GM23248 (cell line): Measurements from ENCODE around the gene MRPL27. TPM values are rescaled to one million over a fixed set of nuclear protein-coding genes. Genes with fewer than 3 reads are reported as not detected.

Source experiments
- DNase-seq: peaks from one replicate; pipeline ENCODE4 v3.0.0-alpha.2; 2015
- H2AFZ ChIP-seq: fragments of 200-600 bp; sonication (generic); 2 replicates; pipeline ENCODE4 v1.6.1; 2016; ENCODE audit warnings: antibody characterized with exemption
- H3F3A ChIP-seq: fragments of 200-600 bp; sonication (generic); 2 replicates; pipeline ENCODE4 v1.6.1; 2016; ENCODE audit warnings: mild to moderate bottlenecking, antibody characterized with exemption, mixed run types; ENCODE audit not compliant: insufficient read depth
- H3K27ac ChIP-seq: fragments of 200-600 bp; sonication (generic); 2 replicates; pipeline ENCODE4 v1.5.1; 2016; ENCODE audit warnings: mild to moderate bottlenecking
- H3K27me3 ChIP-seq: fragments of 200-600 bp; sonication (generic); replicated peaks from 2 replicates; pipeline ENCODE4 v1.6.1; 2016; ENCODE audit warnings: mild to moderate bottlenecking; ENCODE audit not compliant: insufficient read depth
- H3K36me3 ChIP-seq: fragments of 200-600 bp; sonication (generic); 2 replicates; pipeline ENCODE4 v1.6.1; 2016; ENCODE audit warnings: low read depth, mild to moderate bottlenecking
- H3K4me1 ChIP-seq: fragments of 200-600 bp; sonication (generic); 2 replicates; pipeline ENCODE4 v1.6.1; 2016; ENCODE audit warnings: mild to moderate bottlenecking; ENCODE audit not compliant: insufficient read depth
- H3K4me2 ChIP-seq: fragments of 200-600 bp; sonication (generic); one replicate; pipeline ENCODE4 v1.6.1; 2016; ENCODE audit warnings: mild to moderate bottlenecking; ENCODE audit not compliant: unreplicated experiment
- H3K4me3 ChIP-seq: fragments of 200-600 bp; sonication (generic); 2 replicates; pipeline ENCODE4 v1.5.1; 2016; ENCODE audit warnings: mild to moderate bottlenecking
- H3K79me2 ChIP-seq: fragments of 200-600 bp; sonication (generic); 2 replicates; pipeline ENCODE4 v1.6.1; 2016; ENCODE audit warnings: mild to moderate bottlenecking; ENCODE audit not compliant: insufficient read depth
- H3K9ac ChIP-seq: fragments of 200-600 bp; sonication (generic); 2 replicates; pipeline ENCODE4 v1.6.1; 2016; ENCODE audit warnings: mild to moderate bottlenecking
- H3K9me2 ChIP-seq: fragments of 200-600 bp; sonication (generic); 2 replicates; pipeline ENCODE4 v1.6.1; 2016; ENCODE audit warnings: mixed run types, mild to moderate bottlenecking, moderate library complexity; ENCODE audit not compliant: insufficient read depth
- H3K9me3 ChIP-seq: fragments of 200-600 bp; sonication (generic); one replicate; pipeline ENCODE4 v1.6.1; 2017; ENCODE audit warnings: low read depth
- H4K20me1 ChIP-seq: fragments of 200-600 bp; sonication (generic); 2 replicates; pipeline ENCODE4 v1.6.0; 2016; ENCODE audit not compliant: insufficient read depth
- EZH2 ChIP-seq: fragments of 200-600 bp; sonication (generic); IDR thresholded peaks from 2 replicates; pipeline ENCODE4 v1.6.1; 2018; ENCODE audit warnings: antibody characterized with exemption, mild to moderate bottlenecking; ENCODE audit not compliant: insufficient read depth, poor library complexity, severe bottlenecking
- EZH2phosphoT487 ChIP-seq: fragments of 200-600 bp; sonication (generic); IDR thresholded peaks from 2 replicates; pipeline ENCODE4 v1.6.1; 2018; ENCODE audit warnings: antibody characterized with exemption, moderate library complexity, mild to moderate bottlenecking, low read depth; ENCODE audit not compliant: insufficient read depth
- WGBS, 2 experiments: methylation state at CpG; one replicate each; pipeline ENCODE4 v1.1.6; 2015 to 2017; ENCODE audit warnings: low lambda C conversion rate in 2 of 2, low coverage in 1 of 2; ENCODE audit errors: missing lambda C conversion rate in 2 of 2; 5-methylcytosine and 5-hydroxymethylcytosine counted together
- in situ Hi-C: fragments of 300-500 bp; cut with MboI; formaldehyde crosslinking; loops from 2 replicates; pipeline ENCODE4 v1.15.0; 2020
- polyA plus RNA-seq: library from polyadenylated mRNA; unstranded; fragments of >200 nt; fragmentation: Nextera tagmentation; extraction: Ambion mirVana; gene quantifications from 2 replicates; pipeline ENCODE4 v1.2.1, GENCODE V29; 2016
- total RNA-seq: library from RNA; depleted of rRNA; stranded (reverse); fragments of >200 nt; shearing (Covaris generic); gene quantifications from 2 replicates; pipeline ENCODE4 v1.2.3, GENCODE V29; 2014

MRPL27 gene
- total and polyA plus RNA-seq, 2 experiments from 2014 or later = 49.3 to 120 TPM

DNA sequence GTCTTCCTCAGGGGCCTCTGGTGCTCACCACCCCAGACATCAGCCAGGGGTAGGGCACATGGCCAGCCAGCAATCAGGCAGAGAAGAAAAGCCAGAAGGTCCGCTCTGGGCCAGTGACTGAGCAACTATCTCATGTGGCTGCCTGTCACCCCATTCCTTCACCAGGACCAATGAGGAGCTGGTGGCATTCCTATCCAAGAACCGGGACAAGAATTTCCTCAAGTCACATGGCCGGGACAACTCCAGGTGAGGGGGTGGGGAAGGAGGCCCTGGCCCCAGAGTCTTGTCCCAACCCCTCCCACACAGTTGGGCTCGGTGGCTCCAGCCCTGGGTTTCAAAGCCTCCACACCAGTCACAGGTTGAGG lies 17.7 kb downstream of the MRPL27 start:
- no peak overlapping the region for H2AFZ ChIP-seq
- H4K20me1 ChIP-seq = no peaks in the 10 kb centered on the region
- H3K9me2 ChIP-seq = no peaks in the 10 kb centered on the region

DNA sequence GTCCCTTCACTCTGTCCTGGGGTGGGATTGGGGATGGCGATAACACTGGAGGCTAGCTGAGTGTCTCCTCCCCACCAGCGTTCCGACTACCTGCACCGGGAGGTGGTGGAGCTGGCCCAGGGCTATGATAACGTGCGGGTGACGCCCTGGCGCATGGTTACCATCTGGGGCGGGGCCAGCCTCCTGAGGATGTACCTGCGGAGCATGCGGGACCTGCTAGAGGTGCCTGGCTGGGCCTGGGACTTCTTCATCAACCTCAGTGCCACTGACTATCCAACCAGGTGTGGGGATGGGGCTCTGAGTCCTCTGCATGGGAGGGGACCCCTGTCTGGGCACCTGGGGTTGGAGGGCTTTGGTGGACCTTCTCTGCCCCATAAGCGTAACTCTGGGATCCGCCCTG lies 18.2 kb downstream of the MRPL27 start:
- Histone ChIP-seq H3K79me2 (peaks cover 13% of the 10 kb centered on the region), H3K9me3 (no peaks in the 10 kb centered on the region), H3K27ac (no peak overlapping the region), H3K4me1 (no peaks in the 10 kb centered on the region), H3K36me3 (peaks cover 7% of the 10 kb centered on the region; the same call in 1 of the 2 replicates), H3K4me2 (no peak overlapping the region), H3K9ac (no peak overlapping the region), H3K4me3 (no peak overlapping the region), H3K27me3 (no peaks in the 10 kb centered on the region), H3K9me2 (no peaks in the 10 kb centered on the region), H4K20me1 (no peaks in the 10 kb centered on the region), H3F3A (peaks cover 6% of the 10 kb centered on the region; the same call in 1 of the 2 replicates), H2AFZ (no peak overlapping the region)
- TF ChIP-seq EZH2 (no peak), EZH2phosphoT487 (no peak)
- in situ Hi-C loops = no loop called here
- WGBS, 2 experiments = 91 to 92% methylated on average over 13 of the region's 13 CpGs
- DNase-seq = no peak

More for the DNA sequence above, 17.7 kb downstream of the MRPL27 start:
- H3K9ac ChIP-seq = no peak overlapping the region
- H3K4me3 ChIP-seq = no peak overlapping the region
- H3K4me2 ChIP-seq = no peak overlapping the region
- TF ChIP-seq EZH2phosphoT487 (no peak), EZH2 (no peak)
- no peaks in the 10 kb centered on the region for H3K9me3 ChIP-seq
- H3K4me1 ChIP-seq = no peaks in the 10 kb centered on the region
- no peak for DNase-seq
- H3K79me2 ChIP-seq = peaks cover 7% of the 10 kb centered on the region
- H3K27me3 ChIP-seq = no peaks in the 10 kb centered on the region
- H3K36me3 ChIP-seq = peaks cover 7% of the 10 kb centered on the region; the same call in 1 of the 2 replicates
- peaks cover 6% of the 10 kb centered on the region; the same call in 1 of the 2 replicates for H3F3A ChIP-seq
- H3K27ac ChIP-seq = no peak overlapping the region
- WGBS, 2 experiments = 61 to 66% methylated on average over 4 of the region's 4 CpGs
- in situ Hi-C loops = no loop called here

DNA sequence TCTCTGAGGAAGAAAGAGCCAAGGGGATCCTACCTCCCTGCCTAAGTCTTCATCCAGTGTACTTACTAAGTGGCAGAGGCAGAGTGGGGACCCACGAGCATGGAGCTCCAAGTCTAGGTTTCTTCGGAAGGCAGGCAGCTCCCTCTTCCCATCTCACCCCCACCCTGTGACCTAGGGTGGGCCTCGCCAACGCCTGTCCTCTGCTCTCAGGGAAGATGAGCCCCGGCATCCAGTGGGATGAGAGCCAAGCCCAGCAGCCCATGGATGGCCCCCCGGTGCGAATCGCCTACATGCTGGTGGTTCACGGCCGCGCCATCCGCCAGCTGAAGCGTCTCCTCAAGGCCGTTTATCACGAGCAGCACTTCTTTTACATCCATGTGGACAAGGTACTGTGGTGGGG lies 18.8 kb downstream of the MRPL27 start:
- H3K79me2 ChIP-seq = peaks cover 19% of the 10 kb centered on the region

GRCh38 chr17:50353600-50354195 lies 19.3 kb downstream of the MRPL27 start:
- no peaks in the 10 kb centered on the region for H3K27me3 ChIP-seq
- TF ChIP-seq EZH2phosphoT487 (no peak), EZH2 (no peak)
- H3K9ac ChIP-seq = no peak overlapping the region
- 95 to 96% methylated on average over 25 to 26 of the region's 27 CpGs for WGBS, 2 experiments
- peaks cover 2% of the 10 kb centered on the region for H3K4me1 ChIP-seq
- in situ Hi-C loops = no loop called here
- H4K20me1 ChIP-seq = no peaks in the 10 kb centered on the region
- no peak overlapping the region for H2AFZ ChIP-seq
- no peaks in the 10 kb centered on the region for H3K9me3 ChIP-seq
- no peak overlapping the region for H3K4me2 ChIP-seq
- peaks cover 3% of the 10 kb centered on the region; the same call in 1 of the 2 replicates for H3F3A ChIP-seq
- no peak for DNase-seq
- H3K27ac ChIP-seq = no peak overlapping the region
- H3K9me2 ChIP-seq = no peaks in the 10 kb centered on the region
- H3K79me2 ChIP-seq = peaks cover 24% of the 10 kb centered on the region
- no peak overlapping the region for H3K4me3 ChIP-seq
- peaks cover 7% of the 10 kb centered on the region; the same call in 1 of the 2 replicates for H3K36me3 ChIP-seq

More for the DNA sequence above, 18.8 kb downstream of the MRPL27 start:
- Histone ChIP-seq H3K4me2 (no peak overlapping the region), H2AFZ (no peak overlapping the region), H3K9me2 (no peaks in the 10 kb centered on the region), H4K20me1 (no peaks in the 10 kb centered on the region), H3K27ac (no peak overlapping the region), H3K4me3 (no peak overlapping the region), H3F3A (peaks cover 6% of the 10 kb centered on the region; the same call in 1 of the 2 replicates), H3K9ac (no peak overlapping the region), H3K27me3 (no peaks in the 10 kb centered on the region), H3K36me3 (peaks cover 7% of the 10 kb centered on the region; the same call in 1 of the 2 replicates), H3K9me3 (no peaks in the 10 kb centered on the region), H3K4me1 (no peaks in the 10 kb centered on the region)
- in situ Hi-C loops = no loop called here
- DNase-seq = no peak
- no peak for TF ChIP-seq EZH2
- WGBS, 2 experiments = 94% methylated on average over 15 of the region's 15 CpGs
